Transverse colon (tissue), 4 donors: ENCODE results near the gene CDCP2.

Source experiments
- POLR2A ChIP-seq: fragments of 450-650 bp; IDR thresholded peaks from one replicate; pipeline ENCODE4 v1.6.1; 2016; ENCODE audit warnings: antibody characterized with exemption, mild to moderate bottlenecking, moderate library complexity
- POLR2AphosphoS5 ChIP-seq, 3 donors: sonication (generic); formaldehyde crosslinking; IDR thresholded peaks; one replicate each; pipeline ENCODE4 v1.6.1; 2016; ENCODE audit warnings: antibody characterized with exemption in 3 of 3
- TF ChIP-seq, protein P1 (sequence below), 5 experiments: fragments of 200-600 bp in 3 of 5; fragments of 450-650 bp in 2 of 5; sonication (generic) in 3 of 5; IDR thresholded peaks; 1 replicate in 2 of 5; 2 replicates in 3 of 5; pipeline ENCODE4 v1.5.1; 2016 to 2017; ENCODE audit warnings: antibody characterized with exemption in 5 of 5, inconsistent platforms in 3 of 5, mild to moderate bottlenecking in 2 of 5, moderate library complexity in 1 of 5

DNA sequence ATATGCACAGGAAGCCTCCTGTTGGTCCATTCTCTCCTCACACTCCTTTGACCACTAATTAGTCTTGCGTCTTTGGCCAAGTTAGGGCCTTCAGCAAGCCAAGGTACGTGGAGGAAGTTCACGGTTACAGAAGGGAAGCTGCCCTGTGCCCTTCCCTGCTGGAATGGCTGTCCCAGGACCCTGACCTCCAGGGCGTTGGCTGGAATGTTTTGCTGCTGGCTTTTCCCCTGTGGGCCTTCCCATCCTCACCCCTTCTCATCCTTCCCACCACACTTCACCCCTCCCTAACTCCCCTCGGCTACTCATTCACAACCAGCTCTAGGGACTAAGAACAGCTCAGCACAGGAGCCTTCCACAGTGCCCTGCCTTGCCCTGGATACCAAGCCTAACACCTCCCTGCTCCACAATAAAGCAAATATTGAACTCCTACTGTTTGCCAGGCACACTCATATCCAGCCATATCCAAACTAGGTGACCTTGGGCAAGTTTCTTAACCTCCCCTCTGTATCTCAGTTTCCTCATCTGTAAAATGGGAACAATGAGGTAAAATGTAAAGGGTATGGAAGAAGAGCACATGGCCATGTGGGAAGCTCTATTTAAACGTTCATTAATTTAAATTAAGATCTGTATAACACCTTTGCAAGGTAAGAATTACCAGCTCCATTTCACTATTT, 8.8 kb upstream of the CDCP2 start:
- TF ChIP-seq POLR2A (no peak), POLR2AphosphoS5 (IDR thresholded peaks at IDR 0.05) (no peak)
- TF ChIP-seq, protein P1, sequence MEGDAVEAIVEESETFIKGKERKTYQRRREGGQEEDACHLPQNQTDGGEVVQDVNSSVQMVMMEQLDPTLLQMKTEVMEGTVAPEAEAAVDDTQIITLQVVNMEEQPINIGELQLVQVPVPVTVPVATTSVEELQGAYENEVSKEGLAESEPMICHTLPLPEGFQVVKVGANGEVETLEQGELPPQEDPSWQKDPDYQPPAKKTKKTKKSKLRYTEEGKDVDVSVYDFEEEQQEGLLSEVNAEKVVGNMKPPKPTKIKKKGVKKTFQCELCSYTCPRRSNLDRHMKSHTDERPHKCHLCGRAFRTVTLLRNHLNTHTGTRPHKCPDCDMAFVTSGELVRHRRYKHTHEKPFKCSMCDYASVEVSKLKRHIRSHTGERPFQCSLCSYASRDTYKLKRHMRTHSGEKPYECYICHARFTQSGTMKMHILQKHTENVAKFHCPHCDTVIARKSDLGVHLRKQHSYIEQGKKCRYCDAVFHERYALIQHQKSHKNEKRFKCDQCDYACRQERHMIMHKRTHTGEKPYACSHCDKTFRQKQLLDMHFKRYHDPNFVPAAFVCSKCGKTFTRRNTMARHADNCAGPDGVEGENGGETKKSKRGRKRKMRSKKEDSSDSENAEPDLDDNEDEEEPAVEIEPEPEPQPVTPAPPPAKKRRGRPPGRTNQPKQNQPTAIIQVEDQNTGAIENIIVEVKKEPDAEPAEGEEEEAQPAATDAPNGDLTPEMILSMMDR (IDR thresholded peaks at IDR 0.05), result no peak
